ENCODE results near the gene OR1J2.
"Not testable (repeated sequence)": the region's sequence is repeated elsewhere in the genome, so short reads cannot be mapped to it uniquely, and the experiment has no call there.

The OR1J2 gene, protein sequence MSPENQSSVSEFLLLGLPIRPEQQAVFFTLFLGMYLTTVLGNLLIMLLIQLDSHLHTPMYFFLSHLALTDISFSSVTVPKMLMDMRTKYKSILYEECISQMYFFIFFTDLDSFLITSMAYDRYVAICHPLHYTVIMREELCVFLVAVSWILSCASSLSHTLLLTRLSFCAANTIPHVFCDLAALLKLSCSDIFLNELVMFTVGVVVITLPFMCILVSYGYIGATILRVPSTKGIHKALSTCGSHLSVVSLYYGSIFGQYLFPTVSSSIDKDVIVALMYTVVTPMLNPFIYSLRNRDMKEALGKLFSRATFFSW

DNA sequence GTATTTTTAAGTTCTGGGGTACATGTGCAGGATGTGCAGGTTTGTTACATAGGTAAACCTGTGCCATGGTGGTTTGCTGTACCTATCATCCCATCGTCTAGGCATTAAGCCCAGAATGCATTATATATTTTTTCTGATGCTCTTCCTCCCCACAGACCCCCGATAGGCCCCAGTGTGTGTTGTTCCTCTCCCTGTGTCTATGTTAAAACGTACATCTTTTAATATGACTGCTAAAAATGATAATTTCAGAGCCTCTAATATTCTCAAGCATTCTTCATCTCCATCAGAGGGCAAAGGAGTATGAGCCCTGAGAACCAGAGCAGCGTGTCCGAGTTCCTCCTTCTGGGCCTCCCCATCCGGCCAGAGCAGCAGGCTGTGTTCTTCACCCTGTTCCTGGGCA is at the start of gene OR1J2:
Gene OR1J2 (plus strand): TSS at position 301 of the 400 bp plus-strand sequence. CDS start 0 bp downstream, at position 301.
- DNase-seq (ENCODE audit: low spot score) = no peak

DNA sequence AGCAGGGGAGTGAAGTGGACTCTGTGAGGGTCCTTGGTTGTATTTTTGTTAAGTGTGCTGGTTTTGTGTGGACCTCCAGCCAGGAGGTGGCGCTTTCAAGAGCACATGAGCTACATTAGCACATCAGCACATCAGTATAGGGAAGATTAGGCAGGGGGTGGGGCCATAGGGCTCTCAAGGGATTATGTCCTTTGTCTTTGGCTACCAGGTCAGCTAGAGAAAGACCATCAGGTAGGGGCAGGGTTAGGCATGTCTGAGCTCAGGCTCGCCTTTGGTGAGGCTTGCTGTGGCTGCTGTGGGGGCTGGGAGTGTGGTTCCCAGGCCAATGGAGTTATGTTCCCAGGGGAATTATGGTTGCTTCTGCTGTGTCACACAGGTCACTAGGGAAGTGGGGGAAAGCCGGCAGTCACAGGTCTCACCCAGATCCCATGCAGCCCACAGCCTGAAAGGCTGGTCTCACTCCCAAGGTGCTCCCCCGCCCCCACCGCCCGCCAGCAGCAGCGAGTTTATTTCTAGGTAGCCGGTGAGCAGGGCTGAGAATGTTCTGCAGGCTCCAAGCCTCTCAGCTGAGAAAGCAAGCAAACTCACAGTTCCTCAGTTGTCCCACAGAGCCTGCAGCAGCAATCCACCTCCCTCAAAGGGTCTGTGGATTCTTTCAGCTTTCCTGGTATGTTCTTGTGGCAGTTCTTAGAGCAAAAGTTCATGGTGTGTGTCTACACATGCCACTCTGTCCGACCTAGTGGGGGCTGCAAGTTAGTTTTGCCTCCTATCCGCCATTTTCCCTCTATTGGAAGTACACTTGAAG is 46.6 kb upstream of the OR1J2 start:
- DNase-seq (ENCODE audit: low spot score) = peak; percentile 4

DNA sequence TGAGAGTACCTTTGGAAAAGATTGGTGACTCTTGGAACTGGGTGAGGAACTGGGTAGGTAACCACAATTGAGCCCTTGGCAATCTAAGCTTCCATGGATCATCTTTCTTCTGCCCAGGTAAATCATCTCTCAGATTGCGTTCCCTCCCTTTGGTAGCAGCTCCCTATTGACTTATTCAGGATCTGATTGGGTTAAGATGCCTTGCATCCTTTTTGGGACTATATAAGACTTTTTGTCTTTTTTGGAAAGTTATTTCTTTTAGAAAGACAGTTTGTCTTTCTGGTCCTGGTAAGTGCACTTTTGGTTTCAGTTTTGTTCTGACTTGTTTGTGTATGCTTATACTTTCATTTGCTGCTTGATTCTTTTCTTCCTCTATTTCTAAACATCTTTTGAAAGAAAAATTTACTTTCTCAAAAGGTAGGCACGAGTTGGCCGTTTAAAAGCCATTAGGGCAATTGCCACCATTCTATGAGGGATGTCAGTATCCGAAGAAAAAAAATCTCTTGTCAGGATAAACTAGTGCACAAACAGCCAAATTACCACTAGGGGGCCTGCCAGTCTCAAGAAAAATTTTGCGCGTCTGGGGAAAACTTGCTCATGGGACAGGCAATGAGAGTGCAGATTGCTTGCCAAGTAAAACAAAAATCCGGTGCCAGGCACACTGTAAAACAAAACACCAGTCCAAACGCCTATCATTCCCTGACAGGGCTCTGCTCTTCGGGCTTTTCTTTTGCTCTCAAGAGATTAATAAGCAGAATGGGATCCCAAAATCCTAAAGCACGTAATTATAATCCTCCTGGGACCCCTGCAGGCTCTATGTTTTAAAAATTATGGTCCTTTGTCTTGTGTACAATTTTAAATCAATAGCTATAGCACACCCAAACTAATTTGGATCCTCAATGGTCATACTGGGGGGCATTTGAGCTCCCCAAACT is 45.7 kb upstream of the OR1J2 start:
- DNase-seq (ENCODE audit: low spot score) = peak; percentile 72

DNA sequence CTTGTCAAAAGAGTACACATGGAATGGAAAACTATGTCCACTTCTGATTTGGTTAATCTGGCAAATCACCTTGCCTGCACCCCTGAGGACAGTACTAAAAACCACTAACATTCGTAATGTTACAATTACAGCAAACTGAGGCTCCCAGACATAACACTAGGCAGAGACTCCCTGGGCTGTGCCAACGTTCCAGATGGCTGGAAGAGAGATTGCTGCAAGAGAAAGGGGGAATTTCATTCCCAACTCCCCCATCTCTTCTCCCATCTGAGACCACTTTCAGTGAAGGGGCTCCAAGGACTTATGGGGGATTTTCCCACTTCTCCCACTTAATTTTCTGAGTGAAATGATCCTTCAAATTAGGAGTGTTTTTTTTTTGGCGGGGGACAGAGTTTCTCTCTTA is 44.1 kb upstream of the OR1J2 start:
- no peak for DNase-seq (ENCODE audit: low spot score)

DNA sequence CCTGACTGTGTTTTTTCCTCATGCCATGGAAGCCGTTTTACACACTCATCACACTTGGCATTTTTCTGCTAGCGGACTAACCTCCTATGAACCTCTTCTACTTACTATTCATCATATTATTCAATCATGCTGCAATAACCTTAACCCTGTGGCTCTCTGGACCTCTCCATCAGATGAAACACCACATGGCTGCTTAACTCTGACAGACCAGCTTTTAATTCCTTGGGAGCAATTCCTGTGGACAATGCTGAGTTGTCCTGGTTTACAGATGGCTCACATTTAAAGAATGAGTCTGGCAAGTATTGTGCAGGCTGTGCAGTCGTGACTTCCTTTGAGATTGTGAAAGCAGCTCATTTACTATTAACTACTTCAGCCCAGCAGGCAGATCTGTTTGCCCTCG is 41.9 kb upstream of the OR1J2 start:
- DNase-seq (ENCODE audit: low spot score) = no peak

DNA sequence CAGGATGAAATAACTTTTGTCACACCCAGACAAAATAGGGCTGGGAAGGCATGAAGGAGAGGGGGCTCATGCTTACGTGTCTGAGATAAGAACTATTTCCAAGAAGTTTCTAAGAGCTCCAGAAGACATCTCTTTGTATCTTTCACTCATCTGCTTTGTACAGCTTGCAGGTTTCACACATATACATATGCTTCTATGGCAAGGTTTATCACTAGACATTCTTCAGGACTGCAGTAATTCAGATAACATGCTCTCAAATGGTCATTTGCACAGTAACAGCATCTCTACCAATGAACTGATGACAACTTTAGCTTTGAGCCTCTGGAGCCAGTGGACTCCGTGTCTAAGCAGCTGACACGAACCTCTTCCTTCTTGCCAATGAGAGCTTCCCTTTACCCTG is 36.0 kb upstream of the OR1J2 start:
- no peak for DNase-seq (ENCODE audit: low spot score)

DNA sequence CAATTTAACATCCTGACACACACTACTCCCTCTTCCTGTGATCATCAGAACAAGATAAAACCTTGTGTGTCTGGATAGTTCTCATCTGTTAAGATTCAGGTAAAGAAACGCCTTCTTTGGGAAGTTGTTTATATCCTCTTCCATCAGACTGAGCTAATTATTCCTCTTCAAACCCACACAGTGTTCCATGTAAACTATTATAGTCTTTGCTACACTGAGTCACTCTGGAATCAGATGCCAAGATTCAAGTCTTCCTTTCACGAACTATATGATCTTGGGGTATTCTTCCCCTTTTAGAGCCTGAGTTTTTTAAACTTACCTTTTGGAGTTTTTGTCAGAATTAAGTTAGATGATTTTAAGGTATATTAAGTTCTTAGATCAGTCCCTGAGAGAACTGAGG is 34.9 kb upstream of the OR1J2 start:
- no peak for DNase-seq (ENCODE audit: low spot score)

DNA sequence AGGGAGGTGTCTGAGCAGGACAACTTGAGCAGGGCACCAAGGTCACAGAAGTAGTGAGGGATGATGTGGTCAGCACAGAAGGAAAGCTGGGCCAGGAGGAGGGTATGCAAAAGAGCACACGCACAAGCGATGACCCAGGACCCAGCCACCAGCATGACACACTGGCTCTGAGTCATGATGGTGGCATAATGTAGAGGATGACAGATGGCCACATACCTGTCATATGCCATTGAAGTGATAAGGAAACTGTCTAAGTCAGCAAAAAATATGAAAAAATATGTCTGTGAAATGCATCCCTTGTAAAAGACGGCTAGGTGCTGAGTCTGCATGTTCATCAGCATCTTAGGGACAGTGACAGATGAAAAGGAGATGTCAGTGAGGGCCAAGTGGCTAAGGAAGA is 33.3 kb upstream of the OR1J2 start:
- DNase-seq (ENCODE audit: low spot score) = no peak

DNA sequence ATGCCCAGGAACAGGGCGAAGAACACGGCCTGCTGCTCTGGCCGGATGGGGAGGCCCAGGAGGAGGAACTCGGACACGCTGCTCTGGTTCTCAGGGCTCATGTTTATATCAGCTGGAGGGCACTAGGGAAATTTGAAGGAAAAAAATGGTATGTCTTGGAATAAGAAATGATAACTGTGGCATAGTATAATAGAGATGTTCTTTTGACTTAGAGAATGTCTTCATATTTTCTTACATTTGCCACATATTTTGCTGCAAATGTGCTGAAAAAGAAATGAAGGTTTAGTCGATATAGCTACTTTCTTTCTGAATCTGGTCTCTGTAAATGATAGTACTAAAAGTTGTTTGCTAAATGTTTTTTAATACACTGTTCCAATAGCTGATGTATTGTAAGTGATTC is 32.8 kb upstream of the OR1J2 start, which contains the start of gene OR1J1:
Gene OR1J1 (minus strand): TSS at position 101 of the 400 bp plus-strand sequence. CDS start 0 bp downstream, at position 101.
- DNase-seq (ENCODE audit: low spot score) = no peak

DNA sequence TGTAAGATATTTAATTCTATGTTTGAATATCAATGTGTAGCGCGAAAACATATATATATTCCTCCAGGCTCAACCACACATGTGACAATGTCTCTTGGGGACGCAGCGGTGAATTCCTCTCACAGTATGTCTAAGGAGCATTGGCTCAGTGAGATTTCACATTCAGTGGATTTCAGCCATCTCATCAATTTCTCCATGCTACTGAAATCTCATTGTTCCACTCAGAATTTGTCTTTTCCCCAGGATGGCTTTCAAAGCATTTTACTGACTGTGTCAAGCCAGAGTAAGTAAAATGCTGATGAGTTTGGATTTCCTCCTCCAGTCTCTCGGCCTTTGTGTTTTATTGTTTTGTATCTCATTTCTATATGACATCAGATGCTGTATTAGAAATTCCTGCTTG is 31.5 kb upstream of the OR1J2 start:
- DNase-seq (ENCODE audit: low spot score) = no peak

DNA sequence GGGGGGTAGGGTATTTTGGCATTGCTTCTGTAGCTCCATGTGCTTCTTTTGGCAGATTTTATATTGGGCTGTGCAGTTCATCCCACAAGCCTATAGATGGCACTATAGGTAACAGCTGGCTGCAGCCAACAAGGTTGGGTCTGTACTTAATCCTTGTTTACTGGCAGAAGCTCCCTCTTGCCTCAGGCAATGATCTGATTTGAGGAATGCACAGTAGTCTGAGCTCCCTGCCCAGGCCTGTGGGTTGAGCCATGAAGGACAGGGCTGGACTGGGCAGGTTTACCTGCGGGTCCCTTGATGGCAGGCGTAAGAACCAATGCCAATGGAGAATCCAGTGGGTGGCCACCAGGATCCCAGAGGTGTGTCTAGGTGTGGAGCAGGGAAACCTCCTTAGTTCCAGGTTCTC is 11.7 kb upstream of the OR1J2 start:
- DNase-seq (ENCODE audit: low spot score) = peak; percentile 48

DNA sequence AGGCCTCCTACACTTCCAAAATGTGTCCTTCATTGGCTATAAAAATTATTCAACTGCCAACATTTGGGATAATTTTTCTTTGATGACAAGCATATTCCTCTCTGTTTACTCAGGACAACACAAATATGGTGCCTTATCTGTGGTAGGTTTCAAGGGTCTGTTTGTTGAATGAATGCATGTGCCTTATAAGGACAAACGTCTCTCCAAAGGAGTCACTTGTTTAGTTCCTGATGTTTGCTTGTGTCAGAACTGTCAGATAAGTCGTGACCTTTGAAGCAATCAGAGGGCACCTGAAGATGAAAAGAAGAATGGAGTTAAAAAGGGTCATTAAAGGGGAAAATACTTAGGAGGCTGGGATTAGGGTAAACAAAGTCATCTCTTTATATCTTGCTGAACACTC is 3.6 kb upstream of the OR1J2 start:
- DNase-seq (ENCODE audit: low spot score) = no peak

DNA sequence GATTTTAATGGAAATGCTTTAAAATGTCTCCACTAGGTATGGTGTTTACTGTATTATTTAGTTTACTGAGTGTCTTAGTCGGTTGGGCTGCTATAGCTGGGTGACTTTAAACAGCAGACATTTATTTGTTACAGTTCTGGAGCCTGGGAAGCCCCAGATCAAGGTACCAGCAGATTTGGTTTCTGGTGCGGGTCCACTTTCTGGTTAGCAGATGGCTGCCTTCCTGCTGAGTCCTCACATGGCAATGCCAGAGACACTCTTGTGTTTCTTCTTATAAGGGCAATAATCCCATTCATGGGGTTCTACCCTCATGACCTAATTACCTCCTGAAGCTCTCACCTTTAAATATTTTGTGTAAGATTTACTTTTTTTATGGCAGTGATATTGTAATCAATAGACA is 7.6 kb downstream of the OR1J2 start:
- DNase-seq (ENCODE audit: low spot score) = no peak

DNA sequence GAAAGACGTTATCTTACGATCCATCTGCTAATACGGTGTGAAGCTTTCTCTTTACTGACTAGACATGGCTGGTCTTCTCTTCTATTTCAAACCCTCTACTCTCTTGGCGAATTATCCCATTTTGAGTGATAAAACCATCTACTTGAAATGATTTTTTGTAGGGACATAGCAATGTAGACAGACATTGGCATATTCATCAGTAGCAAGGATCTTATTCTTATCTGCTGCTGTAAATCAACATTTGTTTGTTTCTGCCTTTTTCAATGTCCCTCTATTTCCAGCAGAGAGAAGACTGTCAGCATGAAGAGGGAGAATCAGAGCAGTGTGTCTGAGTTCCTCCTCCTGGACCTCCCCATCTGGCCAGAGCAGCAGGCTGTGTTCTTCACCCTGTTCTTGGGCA is 8.2 kb downstream of the OR1J2 start, which contains the start of gene OR1J4:
Gene OR1J4 (plus strand): TSS at position 301 of the 400 bp plus-strand sequence. CDS start 0 bp downstream, at position 301.
- DNase-seq (ENCODE audit: low spot score) = no peak

DNA sequence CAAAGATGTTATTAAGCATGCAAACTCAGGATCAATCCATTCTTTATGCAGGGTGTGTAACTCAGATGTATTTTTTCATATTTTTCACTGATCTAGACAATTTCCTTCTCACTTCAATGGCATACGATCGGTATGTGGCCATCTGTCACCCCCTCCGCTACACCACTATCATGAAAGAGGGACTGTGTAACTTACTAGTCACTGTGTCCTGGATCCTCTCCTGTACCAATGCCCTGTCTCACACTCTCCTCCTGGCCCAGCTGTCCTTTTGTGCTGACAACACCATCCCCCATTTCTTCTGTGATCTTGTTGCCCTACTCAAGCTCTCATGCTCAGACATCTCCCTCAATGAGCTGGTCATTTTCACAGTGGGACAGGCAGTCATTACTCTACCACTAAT is 8.8 kb downstream of the OR1J2 start:
- DNase-seq (ENCODE audit: low spot score) = no peak

DNA sequence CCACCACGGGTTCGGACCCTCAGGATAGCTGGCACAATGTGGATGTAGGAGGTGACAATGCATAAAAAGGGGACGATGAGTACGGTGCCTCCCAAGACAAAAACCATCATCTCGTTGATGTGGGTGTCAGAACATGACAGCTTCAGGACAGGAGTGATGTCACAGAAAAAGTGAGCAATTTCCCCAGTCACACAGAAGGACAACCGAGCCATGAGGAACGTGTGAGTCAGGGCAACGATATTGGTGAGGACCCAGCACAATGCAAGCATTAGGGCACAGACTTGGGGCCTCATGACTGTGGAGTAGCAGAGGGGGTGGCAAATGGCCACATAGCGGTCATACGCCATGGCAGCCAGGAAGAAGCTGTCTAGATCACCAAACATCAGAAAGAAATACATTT is 16.0 kb downstream of the OR1J2 start:
- DNase-seq (ENCODE audit: low spot score) = no peak

DNA sequence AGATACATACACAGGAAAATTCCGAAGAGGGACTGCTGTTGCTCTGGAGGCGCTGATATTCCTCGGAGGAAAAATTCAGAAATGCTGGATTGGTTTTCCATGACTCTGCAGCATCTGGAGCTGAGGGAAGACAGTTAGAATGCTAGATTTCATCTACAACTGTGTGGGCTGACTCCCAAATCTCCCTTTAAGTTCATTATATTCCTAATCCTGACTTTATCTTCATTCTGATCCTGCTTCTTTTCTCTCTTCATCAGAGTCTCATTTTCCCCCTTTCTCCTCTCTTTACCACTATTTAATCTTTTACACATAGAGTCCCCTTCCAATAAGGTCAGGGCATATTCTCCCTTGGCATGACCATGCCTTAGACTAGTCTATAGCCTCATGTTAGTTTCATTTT is 16.6 kb downstream of the OR1J2 start, which contains the start of gene OR1N1:
Gene OR1N1 (minus strand): TSS at position 101 of the 400 bp plus-strand sequence. CDS start 0 bp downstream, at position 101.
- DNase-seq (ENCODE audit: low spot score) = no peak

DNA sequence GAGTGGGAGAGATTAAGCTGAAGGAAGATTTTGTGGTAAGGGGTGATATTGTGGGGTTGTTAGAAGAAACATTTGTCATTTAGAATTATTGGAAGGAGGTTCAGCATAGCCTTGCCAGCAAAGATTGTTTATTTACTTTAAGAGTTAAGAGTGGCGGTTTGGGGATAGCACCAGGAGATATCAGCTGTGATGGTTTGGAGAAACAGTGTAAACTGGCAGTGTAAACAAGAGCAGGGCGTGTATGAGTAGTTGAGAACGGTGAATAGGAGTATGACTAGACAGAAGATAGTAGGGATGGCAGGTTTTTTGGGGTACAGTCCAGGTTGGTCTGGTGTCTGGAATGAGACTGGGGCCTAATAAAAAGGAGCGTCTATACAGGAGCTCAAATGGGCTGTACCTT is 20.6 kb downstream of the OR1J2 start:
- not testable (repeated sequence) for DNase-seq (ENCODE audit: low spot score)

DNA sequence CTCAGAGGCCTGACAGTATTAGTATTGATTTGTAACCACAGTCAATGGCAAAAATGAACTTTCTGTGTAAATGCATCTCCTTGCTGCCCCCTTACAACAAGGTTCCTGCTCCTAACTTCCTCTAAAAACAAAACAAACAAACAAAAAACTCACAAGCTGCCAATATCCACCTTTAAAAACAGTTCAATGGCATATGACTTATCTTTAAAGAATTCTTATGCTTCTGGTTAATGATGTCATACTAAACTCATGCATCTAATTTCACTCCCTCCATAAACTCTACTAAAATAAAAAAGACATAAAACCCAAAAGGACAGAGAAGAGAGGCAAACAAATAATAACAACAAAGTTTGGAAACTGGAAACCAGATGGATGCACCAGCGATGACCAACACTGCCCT is 25.5 kb downstream of the OR1J2 start:
- DNase-seq (ENCODE audit: low spot score) = no peak

DNA sequence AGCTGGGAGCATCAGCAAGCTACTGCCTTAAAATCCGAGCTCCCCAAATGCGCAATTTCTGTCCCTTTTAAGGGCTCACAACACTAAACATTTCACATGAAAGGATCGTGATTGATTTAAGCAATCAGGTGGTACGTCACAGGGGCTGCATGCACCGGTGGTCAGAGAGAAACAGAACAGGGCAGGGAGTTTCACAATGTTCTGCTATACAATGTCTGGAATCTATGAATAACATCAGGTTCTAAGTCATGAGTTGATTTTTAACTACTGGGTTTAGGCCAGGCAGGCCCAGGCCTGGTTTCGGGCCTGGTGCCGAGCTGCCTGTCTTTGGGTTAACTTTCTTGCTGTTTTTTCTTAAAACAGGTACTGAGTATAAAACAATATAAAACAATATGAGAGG is 26.5 kb downstream of the OR1J2 start:
- not testable (repeated sequence) for DNase-seq (ENCODE audit: low spot score)

DNA sequence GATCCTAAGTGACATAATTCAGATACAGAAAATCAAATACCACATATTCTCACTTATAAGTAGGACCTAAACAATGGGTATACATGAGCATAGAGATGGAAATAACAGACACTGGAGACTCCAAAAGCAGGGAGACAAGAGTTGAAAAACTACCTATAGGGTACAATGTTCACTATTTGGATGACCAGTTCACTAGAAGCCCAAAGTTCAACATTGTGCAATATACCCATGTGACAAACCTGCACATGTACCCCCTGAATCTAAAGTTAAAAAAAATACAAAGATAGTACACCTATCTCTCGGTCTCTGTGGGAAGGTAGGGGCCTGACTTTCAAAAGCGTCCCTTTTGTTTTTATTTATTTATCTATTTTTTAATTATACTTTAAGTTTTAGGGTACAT is 28.2 kb downstream of the OR1J2 start:
- no peak for DNase-seq (ENCODE audit: low spot score)

DNA sequence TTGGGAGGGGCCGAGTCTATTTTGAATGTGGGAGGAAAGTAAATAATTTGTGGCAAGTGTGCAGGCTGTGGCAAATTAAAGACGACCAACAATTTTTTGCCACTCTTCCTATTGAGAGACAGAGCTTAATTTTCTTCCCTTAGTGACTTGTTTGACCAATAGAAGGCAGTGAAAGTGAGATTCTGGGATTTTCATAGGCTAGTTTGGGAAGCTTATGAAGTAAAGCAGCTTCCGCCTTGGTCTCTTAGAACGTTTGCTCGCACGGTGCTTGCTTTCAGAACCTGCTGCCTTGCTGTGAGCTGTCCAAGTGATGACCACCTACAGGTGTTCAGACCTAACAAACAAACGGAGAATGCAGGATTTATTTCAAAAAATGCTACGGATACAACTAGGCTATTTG is 35.6 kb downstream of the OR1J2 start:
- no peak for DNase-seq (ENCODE audit: low spot score)

Measured in activated CD4-positive, alpha-beta T cell treated with anti-CD3 and anti-CD28 coated beads, Interleukin-2, Interleukin-4, amounts not matched to agents 100 ng/mL and 50 ng/mL, durations not matched to agents 16 hours and 8 hours (primary cell).